ENCODE results near the gene TMEM208.

Gene TMEM208

DNA sequence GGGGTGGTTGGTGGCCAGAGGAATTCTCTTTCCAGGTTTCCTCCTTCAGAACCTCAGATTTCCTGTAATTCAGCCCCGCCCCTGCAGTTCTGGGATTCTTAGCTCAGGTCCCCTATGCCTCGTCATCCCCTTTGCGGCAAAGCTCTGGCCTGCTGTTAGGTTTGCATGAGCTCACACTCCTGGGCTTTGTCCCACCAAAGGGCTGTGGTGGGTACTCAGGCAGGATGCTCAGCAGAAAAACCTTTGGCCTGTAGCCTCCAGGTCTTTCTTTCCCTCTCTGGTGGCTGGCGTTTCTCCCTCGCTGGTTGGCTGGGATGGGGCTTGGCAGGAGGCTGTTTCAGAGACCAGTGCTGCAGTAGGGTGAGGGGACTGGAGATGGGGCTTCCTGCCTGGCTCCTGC is 42.8 kb downstream of the TMEM208 start:
- H3K4me1 Mint-ChIP-seq, result no peaks in the 10 kb centered on the region
- H3K27ac Mint-ChIP-seq, result no peak overlapping the region
- ATAC-seq (replicated peaks), result no peak
- peaks cover 0 to 7% of the 10 kb centered on the region in 2 donors for H3K27me3 Mint-ChIP-seq
- H3K4me3 Mint-ChIP-seq, result no peak overlapping the region
- H3K9me3 Mint-ChIP-seq, result no peaks in the 10 kb centered on the region
- DNase-seq, result no peak
- H3K36me3 Mint-ChIP-seq, result no peaks in the 10 kb centered on the region

DNA sequence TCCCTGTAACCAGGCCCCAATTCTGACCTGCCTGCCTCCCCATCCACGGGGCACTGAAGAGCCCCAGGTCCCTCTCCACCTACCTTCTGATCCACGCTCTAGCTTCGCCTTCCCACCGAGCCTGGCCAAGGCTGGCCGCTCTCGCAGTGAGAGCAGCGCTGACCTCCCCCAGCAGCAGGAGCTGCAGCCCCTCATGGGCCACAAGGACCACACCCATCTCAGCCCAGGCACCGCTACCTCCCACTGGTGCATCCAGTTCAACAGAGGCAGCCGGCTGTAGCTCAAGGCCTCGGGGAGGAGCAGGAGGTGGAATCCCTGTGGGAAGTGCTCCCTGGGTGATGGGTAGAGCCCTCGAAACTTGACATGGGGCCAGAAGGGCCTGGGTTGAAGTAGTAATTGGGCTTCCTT is 44.0 kb downstream of the TMEM208 start:
- Mint-ChIP-seq H3K27ac (no peak overlapping the region), H3K36me3 (peaks cover 0 to 3% of the 10 kb centered on the region in 2 donors), H3K27me3 (peaks cover 0 to 3% of the 10 kb centered on the region in 2 donors), H3K4me3 (no peak overlapping the region), H3K9me3 (no peaks in the 10 kb centered on the region), H3K4me1 (peaks cover 0 to 2% of the 10 kb centered on the region in 2 donors)
- ATAC-seq (replicated peaks) (no peak), DNase-seq (no peak)

DNA sequence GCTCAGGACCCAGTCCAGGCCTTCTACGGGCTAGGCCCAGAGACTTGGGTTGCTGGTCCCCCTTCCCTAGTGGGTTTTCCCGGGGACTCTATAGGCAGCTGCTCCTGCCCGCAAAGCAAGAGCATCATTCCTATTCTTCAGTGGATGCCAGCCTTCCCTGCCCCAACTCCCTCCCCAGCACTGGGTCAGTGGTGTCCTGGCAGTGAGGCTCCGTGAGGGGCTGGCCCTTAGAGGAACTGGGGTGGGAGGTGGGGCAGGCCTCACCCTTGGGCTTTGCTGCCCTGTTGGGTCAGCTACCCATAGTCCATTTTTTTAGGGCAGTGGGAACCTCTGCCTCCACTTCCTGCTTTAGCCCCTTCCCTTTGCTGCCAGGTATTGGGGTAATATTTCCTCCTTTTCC is 44.5 kb downstream of the TMEM208 start:
- Mint-ChIP-seq H3K27ac (no peak overlapping the region), H3K9me3 (no peaks in the 10 kb centered on the region), H3K36me3 (peaks cover 3 to 4% of the 10 kb centered on the region in 2 donors), H3K4me1 (peaks cover 0 to 3% of the 10 kb centered on the region in 2 donors), H3K4me3 (no peak overlapping the region), H3K27me3 (no peaks in the 10 kb centered on the region)
- no peak for ATAC-seq (replicated peaks)
- DNase-seq, result no peak

DNA sequence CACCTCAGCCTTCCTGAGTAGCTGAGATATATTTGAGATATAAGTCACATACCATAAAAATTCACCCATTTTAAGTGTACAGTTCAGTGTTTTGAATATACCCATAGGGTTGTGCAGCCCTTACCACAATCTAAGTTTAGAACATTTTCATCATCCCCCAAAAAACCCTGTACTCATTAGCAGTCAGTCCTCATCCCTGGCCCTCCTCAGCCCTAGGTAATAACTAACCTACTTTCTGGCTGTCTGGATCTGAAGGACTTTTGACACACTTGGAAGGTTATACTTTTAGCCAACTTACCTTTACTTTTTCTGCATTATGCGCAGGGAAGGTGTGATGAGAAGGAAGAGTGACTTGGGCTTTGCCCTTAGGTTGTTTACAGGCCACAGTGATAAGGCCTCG is 48.4 kb downstream of the TMEM208 start:
- Mint-ChIP-seq H3K36me3 (peaks cover 7 to 10% of the 10 kb centered on the region in 2 donors), H3K27ac (no peak overlapping the region), H3K4me1 (peaks cover 14 to 15% of the 10 kb centered on the region in 2 donors), H3K27me3 (no peaks in the 10 kb centered on the region), H3K9me3 (no peaks in the 10 kb centered on the region), H3K4me3 (no peak overlapping the region)
- ATAC-seq (replicated peaks) (no peak), DNase-seq (no peak)

GRCh38 chr16:67277294-67277998 is 50.5 kb downstream of the TMEM208 start:
- Mint-ChIP-seq H3K4me3 (peak overlapping the region; percentile 32 to 57), H3K4me1 (peaks cover 14 to 15% of the 10 kb centered on the region in 2 donors), H3K36me3 (peaks cover 7 to 10% of the 10 kb centered on the region in 2 donors), H3K9me3 (no peaks in the 10 kb centered on the region), H3K27me3 (no peaks in the 10 kb centered on the region), H3K27ac (peak overlapping the region; percentile 47)
- ATAC-seq (replicated peaks) (no peak), DNase-seq (no peak)

DNA sequence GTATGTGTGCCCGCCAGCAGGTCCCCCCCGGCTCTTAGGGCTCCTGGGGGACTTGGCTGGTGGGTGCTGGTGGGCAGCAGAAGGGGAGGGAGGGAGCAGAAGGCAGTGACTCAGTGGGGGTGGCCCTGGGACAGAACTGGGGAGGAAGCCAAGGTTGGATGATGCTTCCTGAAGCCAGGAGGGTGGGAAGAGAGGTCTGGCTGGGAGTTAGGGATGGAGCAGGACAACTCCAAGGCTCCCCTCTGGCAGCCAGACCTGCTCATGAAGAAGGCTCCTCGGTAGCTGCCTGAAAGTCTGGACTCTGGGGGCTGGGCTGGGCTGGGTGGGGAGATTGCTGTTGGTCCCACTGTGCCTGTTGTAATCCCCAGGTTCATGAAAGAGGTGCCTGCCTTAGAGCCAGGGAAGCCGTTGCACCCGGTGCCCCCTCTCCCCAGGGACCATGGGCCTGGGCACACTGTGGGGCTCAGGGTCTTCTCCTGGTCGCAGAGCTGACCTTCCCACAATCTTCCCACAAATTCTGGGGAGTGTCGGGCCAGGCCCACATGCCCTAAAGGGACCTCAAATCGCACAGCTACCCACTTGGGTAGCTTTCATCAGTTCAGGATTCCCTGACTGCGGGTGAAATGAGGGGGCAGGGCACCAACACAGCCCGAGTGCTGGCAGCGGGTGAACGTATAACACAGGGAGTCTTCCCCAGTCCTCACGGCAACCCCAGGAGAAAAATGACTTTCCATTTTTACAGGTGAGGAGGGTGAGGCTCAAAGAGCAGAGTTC is 51.3 kb downstream of the TMEM208 start:
- no peak for DNase-seq
- Mint-ChIP-seq H3K4me3 (peak overlapping the region; percentile 76 to 81), H3K27me3 (no peaks in the 10 kb centered on the region), H3K36me3 (peaks cover 7 to 10% of the 10 kb centered on the region in 2 donors), H3K27ac (peak overlapping the region; percentile 65), H3K9me3 (no peaks in the 10 kb centered on the region), H3K4me1 (peaks cover 14 to 15% of the 10 kb centered on the region in 2 donors)
- no peak for ATAC-seq (replicated peaks)
